GM11168 (cell line): ENCODE results near the gene HRH1.
"Not testable (repeated sequence)": the region's sequence is repeated elsewhere in the genome, so short reads cannot be mapped to it uniquely, and the experiment has no call there.

Source experiments
- in situ Hi-C: fragments of 300-500 bp; cut with MboI; formaldehyde crosslinking; loops from one replicate; pipeline ENCODE4 v1.12.0; 2022; ENCODE audit warnings: low sequenced_read_pairs; ENCODE audit not compliant: unreplicated experiment

HRH1 gene

DNA sequence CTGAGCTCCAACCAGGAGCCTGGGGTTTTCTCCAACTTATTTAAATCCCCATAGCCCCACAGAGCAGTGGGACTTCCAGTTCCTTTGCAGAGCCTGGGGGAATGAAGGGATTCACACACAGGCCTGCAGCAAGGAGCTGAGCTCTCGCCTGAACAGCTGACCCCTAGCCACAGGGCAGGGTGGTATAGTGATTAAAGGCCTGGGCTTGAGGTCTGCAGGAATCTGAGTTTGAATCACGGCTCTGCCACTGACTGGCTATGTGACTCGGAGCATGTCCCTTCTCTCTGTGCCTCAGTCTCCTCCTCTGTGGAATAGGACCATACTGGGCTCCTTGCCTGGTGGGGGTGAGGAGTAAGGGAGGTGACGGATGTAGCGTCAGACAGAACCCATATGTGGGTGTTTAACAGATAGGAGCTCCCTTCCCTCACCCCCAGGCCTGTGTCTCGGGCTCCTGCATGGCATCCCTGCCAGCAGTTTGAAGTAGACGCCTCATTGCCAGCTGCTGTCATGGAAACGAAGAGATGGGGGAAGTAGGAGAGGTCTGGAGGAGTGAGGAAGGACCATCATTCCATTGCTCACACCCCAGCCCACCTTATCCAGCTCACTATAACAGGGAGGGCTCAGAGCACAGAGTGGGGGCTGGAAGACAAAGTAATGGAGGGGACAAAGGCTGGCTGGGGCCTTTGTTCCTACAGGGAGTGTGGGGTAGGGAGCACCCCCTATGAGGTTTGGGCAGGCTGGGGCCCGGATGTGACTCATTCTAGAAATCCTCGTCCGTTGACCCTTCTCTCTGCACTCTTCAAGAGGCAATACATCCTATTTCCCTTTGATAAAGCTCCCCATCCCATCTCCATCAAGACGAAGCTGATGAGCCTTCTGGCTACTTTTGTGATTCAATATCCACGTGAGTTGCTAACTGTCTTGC is 14.8 kb downstream of the HRH1 start:
- in situ Hi-C loops: no loop called here

DNA sequence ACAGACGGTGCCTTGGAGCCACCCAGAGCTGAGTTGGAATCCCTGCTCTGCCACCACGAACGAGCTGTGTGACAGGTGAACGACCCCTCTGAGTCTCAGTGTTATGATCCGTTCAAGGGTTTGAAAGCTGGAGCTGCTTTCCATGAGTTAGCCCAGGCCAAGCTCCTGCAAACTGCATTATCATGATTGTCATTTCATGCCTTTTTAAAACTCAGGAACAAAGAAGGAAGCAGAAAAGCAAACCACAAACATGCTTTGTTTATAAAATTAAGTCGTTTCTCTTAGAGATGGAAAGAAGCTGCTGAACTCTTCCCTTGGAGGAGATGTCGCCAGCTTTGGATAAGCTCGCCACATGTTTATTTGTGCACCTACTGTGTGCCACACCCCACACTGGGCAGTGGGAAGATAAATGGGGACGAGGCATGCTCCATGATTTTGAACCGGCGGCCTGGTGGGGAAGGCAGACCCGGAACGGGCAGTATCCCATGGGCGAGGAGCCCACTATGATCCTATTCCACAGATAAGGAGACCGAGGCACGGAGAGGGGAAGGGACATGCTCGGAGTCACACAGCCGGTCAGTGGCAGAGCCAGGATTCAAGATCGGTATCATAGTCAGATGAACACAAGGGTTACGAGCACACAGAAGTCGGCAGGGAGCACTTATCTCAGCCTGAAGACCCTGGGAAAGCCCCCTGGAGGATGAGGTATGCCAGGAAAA is 15.9 kb downstream of the HRH1 start:
- in situ Hi-C loops: no loop called here

DNA sequence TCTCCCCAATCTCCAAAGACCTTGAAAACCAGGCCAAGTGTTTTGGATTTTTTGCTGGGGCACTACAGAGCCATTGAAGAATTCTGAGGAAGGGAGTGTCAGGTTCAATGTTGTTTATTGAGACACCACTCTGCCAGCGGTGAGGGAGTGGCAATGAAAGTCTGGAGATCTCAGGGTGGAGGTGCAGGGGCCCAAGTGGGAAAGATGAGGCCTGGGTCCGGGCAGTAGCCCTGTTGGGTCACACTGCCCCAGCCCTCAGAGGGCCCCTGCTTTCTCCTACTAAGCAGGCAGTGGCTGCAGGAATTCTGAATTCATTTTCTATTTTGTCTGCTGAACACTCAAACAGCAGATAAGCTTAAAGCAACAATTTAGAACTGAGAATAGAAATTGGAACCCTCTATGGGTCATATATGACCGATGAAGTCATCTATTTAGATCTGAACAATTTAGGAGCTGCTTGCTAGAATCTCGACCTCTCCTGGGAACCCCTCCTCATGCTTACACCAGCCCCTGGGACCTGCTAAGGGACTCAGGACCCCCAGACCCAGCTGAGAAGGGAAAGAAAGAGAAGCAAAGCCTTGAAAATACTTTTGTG is 17.9 kb downstream of the HRH1 start:
- in situ Hi-C loops: no loop called here

DNA sequence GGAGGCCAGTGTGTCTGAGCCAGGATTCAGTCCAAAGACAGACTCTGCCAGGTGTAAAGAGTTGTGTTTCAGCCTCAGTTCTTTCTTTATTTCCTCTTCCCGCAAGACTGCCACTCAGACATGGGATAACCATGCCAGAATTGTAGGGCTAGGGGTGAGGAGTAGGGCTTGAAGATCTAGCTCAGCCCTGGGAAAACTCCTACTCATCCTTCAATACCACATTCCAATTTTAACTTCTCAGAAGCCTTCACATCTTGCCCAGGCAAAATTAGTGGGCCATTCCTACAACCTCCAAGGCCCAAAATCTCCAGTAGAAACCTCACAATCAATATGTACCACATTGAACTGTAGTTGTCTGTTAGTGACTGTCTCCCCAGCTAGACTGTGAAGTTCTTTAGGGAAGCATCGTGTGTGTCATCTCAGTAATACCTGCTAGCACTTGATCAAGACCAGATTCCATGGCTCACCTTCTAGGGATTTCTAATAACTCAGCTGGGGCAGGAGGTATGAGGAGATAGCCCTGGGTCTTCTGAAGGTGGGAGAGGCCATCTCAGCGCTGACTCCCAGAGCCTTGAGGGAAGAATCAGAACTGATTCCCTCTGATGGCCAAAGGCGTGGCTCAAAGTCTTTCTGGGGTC is 19.7 kb downstream of the HRH1 start:
- in situ Hi-C loops: no loop called here

DNA sequence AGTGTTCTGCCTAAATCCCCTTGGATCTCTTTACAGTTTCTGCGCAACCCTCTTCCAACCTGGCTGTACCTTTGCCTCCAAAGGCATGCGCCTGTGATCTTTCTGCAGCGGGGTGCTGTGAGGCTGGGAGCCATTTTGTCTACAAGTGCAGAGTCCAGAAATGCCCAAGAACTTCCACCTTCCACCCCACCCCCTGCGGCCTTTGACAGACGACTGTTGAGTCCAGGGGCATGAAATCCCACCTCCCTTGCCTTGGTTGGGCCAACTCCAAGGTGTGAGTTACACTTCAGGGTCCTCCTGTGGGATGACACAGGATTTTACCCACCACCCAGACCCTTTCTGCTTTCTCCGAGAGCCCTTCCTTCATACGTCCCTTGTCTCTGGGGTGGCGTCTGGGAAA is 24.1 kb downstream of the HRH1 start:
- in situ Hi-C loops: no loop called here

DNA sequence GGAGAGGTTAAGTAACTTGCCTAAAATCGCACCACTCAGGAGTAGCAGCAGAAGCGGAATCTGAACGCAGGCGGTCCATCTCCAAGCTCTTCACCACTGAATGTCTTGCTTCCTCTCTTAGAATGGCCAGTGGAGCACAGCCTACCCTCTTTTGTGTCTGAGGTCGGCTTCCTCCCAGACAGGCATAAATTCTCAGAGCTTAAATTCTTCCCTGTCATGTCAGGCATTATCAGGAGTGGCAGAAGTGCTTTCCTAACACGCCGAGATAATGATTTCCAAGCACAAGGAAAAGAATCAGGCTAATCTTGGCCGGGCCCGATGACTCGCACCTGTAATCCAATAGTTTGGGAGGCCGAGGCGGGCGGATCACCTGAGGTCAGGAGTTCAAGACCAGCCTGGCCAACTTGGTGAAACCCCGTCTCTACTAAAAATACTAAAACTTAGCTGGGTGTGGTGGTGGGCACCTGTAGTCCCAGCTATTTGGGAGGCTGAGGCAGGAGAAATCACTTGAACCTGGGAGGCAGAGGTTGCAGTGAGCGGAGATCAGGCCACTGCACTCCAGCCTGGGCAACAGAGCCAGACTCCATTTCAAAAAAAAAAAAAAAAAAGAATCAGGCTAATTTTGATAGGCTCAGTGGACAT is 30.2 kb downstream of the HRH1 start:
- in situ Hi-C loops: not testable (repeated sequence)

DNA sequence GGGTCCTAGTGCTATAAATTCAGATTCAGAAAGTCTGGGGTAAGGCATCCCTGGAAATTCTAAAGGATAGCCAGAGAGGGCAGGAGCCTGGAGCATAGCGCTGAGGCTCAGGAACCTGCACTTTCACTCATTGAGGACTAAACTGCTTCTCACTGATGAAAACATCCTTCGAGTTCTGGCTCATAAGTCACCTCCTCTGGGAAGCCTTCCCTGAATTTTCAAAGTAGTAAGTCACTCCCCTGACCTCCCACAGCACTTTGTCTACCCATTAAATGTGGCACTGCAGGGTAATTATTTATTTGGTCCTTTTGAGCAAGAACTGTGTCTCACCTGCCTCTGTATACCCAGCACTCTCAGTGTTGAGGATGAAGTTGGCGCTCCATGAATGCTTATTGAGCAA is 30.9 kb downstream of the HRH1 start:
- in situ Hi-C loops: no loop called here

DNA sequence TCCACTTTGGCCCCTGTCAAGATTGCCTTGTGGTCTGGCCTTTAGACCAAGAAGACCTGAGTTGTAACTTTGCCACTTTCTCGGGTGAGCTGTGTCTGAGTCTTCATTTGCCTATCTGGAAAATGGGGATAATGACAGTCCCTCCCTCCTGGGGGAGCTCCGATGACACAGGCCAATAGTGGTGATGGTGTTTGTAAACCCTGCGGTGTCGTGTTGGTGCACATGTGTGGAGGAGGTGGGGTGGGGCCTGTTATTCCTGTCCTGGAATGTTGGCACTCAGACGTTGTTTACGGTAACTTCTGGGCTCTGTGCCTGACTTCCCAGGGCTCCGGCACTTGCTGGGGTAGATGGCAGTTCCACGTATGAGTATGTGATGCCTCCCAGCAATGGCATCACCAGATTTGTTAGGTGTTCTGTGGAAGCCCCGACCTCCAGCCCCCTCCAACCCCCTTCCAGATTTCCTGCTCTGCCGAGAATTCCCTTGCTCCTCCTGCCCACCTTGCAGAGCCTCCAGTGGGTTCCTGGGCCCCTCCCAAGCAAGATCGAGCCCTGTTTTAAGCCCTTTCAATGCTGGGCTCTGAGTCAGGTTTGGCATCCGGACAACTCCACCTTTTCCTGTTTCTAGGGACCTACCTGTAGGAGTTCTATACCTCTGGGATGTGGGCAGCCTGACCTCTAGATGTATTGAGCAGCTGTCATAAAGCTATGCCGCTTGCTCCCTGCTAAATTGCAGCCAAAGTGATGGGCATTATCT is 31.4 kb downstream of the HRH1 start:
- in situ Hi-C loops: no loop called here

DNA sequence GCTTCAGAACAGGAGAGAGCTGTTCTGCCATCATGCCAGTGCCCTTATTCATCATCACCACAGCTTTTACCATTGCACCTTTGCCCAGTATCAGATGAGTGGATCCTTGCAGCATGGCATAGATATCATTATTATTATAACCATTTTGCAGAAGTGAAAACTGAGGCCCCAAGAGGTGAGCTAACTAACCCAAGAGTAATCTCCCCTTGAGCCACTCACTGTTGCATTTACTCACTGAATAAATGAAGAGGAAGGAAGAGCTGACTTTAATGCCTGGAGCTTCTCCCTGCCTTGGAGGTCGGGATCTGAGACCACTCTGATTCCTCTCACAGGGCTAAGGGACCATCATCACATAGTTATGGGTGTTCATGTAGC is 32.0 kb downstream of the HRH1 start:
- in situ Hi-C loops: no loop called here

DNA sequence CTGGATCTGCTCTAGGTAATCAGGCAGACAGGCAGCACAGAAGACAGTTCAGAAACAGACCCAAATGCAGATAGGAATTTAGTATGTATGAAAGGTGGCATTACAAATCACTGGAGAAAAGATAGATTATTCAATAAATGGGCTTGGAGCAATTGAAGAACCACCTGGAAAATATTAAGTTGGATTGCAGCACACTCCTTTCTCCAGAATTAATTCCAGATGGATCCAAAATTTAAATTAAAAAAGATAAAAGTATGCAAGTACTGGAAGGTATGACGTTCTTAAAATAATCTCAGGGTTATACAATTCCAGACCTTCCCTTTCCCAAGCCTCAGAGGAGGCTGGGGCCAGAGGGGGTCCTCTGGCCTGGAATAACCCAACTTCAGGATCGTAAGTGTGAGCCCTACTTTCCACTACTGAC is 32.5 kb downstream of the HRH1 start:
- in situ Hi-C loops: no loop called here

DNA sequence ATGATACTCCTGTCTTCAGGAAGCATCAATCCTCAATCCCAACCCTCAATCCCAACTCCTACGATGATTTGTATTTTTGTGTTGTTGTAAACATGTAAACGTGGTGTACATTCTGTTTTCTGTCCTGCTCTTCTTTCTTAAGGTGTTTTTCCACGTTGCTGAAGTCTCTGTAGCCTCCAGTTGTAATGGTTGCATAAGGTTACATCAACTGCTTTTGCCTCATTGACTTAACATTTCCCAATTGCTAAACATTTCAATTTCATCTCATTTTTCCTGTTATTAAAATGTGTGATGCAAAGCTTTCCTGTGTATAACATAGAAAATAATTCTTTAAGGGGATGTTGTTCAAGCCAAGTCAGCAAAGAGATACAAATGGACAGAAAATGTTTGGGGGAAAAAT is 33.4 kb downstream of the HRH1 start:
- in situ Hi-C loops: no loop called here

DNA sequence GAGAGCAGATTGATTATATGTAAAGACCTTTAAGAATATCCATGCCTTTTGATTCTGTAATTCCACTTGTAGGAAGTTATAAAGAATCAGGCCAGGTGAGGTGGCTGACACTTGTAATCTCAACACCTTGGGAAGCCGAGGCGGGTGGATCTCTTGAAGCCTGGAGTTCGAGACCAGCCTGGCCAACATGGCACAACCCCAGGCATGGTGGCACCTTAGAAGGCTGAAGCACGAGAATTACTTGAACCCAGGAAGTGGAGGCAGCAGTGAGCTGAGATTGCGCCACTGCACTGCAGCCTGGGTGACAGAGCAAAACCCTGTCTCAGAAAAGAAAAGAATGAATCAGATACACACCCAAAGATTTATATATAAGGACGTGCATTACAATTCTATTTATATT is 33.9 kb downstream of the HRH1 start:
- in situ Hi-C loops: no loop called here

DNA sequence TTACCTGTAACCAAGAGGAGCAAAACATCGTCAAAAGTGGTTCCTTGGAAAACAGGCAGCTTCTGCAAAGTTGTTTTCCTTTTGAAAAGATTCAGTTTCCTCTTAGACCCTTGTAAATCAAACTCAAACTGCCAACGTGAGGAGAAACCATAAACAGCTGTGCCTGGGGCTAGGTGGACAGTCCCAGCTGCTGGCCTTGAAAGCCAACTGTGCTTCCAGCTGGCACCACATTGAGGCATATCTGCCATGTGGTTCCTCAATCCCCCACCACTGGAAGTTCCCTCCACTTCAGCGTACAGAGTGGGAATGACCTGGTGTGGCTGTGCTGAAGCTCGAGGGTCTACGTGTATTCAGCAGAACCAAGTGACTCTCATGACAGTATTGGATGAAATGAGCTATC is 40.9 kb downstream of the HRH1 start:
- in situ Hi-C loops: no loop called here

DNA sequence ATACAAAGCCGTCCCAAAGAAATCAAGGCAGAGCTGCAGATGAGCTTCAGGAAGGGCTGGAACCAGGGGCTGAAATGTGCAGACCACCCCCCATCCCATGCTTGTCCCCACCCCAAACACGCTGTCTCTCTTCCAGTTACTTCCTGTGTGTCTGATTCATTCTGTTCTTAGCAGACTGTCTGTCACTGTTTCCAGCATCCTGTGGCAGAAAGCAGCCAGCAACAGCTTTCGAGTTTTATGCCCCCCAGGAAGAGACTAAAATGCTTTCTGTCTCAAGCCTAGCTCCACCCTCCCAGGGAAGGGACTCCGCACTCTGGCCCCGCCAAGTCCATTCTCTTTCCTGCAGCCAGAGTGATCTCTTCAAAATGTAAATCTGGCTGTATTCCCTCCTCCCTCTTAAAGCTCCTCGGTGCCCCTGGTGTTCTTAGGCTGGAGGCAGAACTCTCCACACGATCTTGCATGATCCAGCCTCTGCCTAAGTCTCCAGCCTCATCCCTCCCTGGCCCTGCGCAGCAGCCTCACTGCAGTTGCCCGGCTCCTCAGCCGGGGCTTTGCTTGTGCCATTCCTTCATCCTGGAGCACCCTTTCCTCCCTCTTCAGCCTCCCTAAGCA is 41.5 kb downstream of the HRH1 start:
- in situ Hi-C loops: no loop called here

DNA sequence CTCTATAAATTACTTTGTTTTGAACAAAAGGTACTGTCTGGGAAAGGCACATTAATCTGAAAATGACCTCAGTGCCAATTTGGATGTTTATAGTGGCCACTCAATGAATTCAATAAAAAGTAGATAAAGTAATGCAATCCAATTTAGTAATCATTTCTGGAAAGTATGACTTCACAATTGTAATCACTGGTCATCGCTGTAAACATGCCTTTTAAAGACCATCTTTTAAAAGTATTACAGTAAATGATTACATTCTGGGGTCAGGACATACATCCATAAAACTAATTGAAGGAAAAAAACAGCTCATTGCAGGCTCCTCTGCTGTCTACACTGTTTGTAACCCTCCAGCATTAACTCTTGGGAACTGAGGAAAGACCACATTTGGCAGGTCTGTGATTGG is 43.2 kb downstream of the HRH1 start:
- in situ Hi-C loops: no loop called here

DNA sequence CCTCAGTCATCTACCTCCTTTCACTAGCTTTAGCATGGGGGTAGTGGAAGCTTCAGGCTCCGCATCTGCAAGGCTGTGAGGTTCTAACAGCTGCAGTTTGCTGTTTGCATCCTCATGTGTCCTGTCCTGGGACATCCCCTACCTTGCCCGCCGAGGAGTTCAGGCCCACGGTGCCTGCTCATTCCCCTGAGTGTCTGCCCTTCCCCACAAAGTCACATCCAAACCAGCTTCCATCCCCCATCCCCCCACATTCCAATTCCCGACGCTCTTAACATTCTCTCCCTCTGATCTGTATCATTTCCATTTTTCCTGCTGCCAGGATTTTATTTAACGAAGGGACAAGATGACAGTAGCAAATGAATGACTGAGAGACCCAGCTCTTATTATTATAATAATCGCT is 43.8 kb downstream of the HRH1 start:
- in situ Hi-C loops: no loop called here

DNA sequence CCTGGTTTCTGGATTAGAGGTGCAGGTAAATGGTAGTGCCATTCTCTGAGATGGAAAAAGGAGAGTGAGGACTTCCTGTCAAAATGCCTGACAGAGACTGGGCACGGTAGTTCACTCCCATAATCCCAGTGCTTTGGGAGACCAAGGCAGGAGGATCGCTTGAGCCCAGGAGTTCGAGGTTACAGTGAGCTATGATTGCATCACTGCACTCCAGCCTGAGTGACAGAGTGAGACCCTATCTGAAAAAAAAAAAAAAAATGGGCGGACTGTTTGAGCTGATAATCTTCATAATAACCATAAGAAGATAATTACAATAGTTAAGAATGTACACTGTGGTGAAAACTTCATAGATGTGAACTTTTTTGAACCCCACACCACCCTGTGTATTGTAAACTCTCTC is 44.2 kb downstream of the HRH1 start:
- in situ Hi-C loops: no loop called here

DNA sequence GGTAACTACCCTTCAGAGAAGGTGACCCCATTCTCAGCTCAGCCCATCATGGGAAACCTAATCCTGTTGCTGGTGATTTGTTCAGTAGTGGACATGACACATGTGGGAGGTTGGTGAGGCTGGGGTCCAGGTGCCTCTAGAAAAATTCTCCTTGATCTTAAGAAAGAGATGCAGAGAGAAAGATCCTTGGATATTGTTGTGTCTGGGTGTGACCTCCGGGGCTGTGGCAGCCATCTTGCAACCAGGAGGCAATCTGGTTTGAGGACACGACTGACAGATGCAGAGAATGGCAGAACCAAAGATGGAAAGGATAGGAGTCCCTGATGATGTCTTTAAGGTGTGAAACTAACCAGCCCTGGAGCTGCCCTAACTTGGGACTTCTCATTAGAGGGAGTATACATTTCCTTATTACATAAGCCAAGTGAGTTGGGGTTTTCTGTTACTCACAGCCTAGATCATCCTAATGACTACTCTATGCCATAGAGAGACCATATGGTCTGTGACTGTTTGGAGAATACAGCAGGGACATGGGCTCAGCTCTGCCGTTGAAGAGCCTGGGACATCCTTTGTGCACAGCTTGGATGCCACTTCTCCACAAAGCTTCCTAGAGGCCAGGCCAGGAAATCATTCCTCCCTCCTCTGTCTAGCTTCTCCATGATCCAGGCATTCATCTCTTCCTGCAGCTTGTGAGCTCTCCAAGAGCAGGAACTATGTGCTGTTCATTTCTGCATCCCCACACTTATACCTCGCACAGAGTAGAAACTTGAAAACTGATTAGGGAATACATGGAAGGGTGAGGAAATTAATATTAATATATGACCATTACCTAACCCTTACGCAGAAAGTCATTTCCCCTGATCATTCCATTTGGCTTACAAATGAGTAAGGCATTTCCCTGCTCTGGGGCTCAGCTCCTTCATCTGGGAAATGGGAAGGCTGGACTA is 45.9 kb downstream of the HRH1 start:
- in situ Hi-C loops: no loop called here
